Osteoblast (primary cell): ENCODE results near the gene GIPC1. TPM values are rescaled to one million over a fixed set of nuclear protein-coding genes. Genes with fewer than 3 reads are reported as not detected.

Experiments used
- DNase-seq: peaks from one replicate; pipeline ENCODE4 v3.0.0; 2011; ENCODE audit warnings: low spot score, mixed read lengths; ENCODE audit not compliant: insufficient read length; ENCODE audit errors: missing footprints
- H2AFZ ChIP-seq: 2 replicates; pipeline ENCODE4 v1.6.0; 2011; ENCODE audit warnings: mild to moderate bottlenecking, low read length
- H3K27ac ChIP-seq: 2 replicates; pipeline ENCODE4 v1.5.1; 2011; ENCODE audit warnings: mild to moderate bottlenecking, low read depth, low read length, moderate library complexity
- H3K27me3 ChIP-seq: 2 replicates; pipeline ENCODE4 v1.6.0; 2012; ENCODE audit warnings: mild to moderate bottlenecking, control low read depth, inconsistent platforms, low read length, moderate library complexity; ENCODE audit not compliant: insufficient read depth
- H3K36me3 ChIP-seq: 2 replicates; pipeline ENCODE4 v1.5.1; 2011; ENCODE audit warnings: mild to moderate bottlenecking, low read length, control low read depth, moderate library complexity; ENCODE audit not compliant: insufficient read depth
- H3K4me1 ChIP-seq: 2 replicates; pipeline ENCODE4 v1.5.1; 2011; ENCODE audit warnings: mild to moderate bottlenecking, low read length, control low read depth, moderate library complexity; ENCODE audit not compliant: insufficient read depth
- H3K4me2 ChIP-seq: 2 replicates; pipeline ENCODE4 v1.6.0; 2011; ENCODE audit warnings: mild to moderate bottlenecking, low read length; ENCODE audit not compliant: insufficient read depth
- H3K4me3 ChIP-seq: fragments of 200-600 bp; sonication (generic); 3 replicates; pipeline ENCODE4 v1.5.1; 2012; ENCODE audit warnings: mild to moderate bottlenecking, low read length, inconsistent platforms; ENCODE audit not compliant: insufficient read depth
- H3K79me2 ChIP-seq: 2 replicates; pipeline ENCODE4 v1.6.0; 2012; ENCODE audit warnings: mild to moderate bottlenecking, low read length, control low read depth, inconsistent platforms; ENCODE audit not compliant: insufficient read depth
- H3K9me3 ChIP-seq: 2 replicates; pipeline ENCODE4 v1.5.1; 2011; ENCODE audit warnings: low read depth, low read length, control low read depth
- H4K20me1 ChIP-seq: 2 replicates; pipeline ENCODE4 v1.6.0; 2012; ENCODE audit warnings: mild to moderate bottlenecking, low read length, control low read depth; ENCODE audit not compliant: insufficient read depth
- CTCF ChIP-seq: IDR thresholded peaks from 2 replicates; pipeline ENCODE4 v1.5.1; 2011; ENCODE audit warnings: mild to moderate bottlenecking, low read depth, low read length, moderate library complexity; ENCODE audit errors: extremely low read depth
- total RNA-seq: library from RNA; depleted of rRNA; stranded (reverse); fragments of >200 nt; gene quantifications from 2 replicates; pipeline ENCODE4 v1.2.3, GENCODE V29; 2012

The GIPC1 gene
- total RNA-seq, 1 donor, result 115 TPM

- Histone ChIP-seq H3K4me2 (no peak overlapping the region), H3K4me1 (peaks cover 24% of the 10 kb centered on the region), H3K79me2 (no peaks in the 10 kb centered on the region), H3K36me3 (peaks cover 11% of the 10 kb centered on the region), H3K27ac (no peak overlapping the region), H3K9me3 (no peaks in the 10 kb centered on the region), H3K4me3 (no peak overlapping the region), H2AFZ (no peak overlapping the region), H3K27me3 (peaks cover 9% of the 10 kb centered on the region), H4K20me1 (peaks cover 28% of the 10 kb centered on the region)
- DNase-seq, result peak; percentile 93
- no peak for TF ChIP-seq CTCF
Observed at GRCh38 chr19:14473978-14474578, 21.8 kb downstream of the GIPC1 start.

- Histone ChIP-seq H2AFZ (no peak overlapping the region), H3K4me1 (peaks cover 24% of the 10 kb centered on the region), H4K20me1 (peaks cover 25% of the 10 kb centered on the region), H3K36me3 (peaks cover 6% of the 10 kb centered on the region), H3K79me2 (no peaks in the 10 kb centered on the region), H3K4me3 (no peak overlapping the region), H3K27me3 (peaks cover 9% of the 10 kb centered on the region), H3K27ac (no peak overlapping the region), H3K9me3 (no peaks in the 10 kb centered on the region), H3K4me2 (no peak overlapping the region)
- DNase-seq, result peak; percentile 75
- no peak for TF ChIP-seq CTCF
Observed at GRCh38 chr19:14473073-14473977, 22.6 kb downstream of the GIPC1 start.

DNA sequence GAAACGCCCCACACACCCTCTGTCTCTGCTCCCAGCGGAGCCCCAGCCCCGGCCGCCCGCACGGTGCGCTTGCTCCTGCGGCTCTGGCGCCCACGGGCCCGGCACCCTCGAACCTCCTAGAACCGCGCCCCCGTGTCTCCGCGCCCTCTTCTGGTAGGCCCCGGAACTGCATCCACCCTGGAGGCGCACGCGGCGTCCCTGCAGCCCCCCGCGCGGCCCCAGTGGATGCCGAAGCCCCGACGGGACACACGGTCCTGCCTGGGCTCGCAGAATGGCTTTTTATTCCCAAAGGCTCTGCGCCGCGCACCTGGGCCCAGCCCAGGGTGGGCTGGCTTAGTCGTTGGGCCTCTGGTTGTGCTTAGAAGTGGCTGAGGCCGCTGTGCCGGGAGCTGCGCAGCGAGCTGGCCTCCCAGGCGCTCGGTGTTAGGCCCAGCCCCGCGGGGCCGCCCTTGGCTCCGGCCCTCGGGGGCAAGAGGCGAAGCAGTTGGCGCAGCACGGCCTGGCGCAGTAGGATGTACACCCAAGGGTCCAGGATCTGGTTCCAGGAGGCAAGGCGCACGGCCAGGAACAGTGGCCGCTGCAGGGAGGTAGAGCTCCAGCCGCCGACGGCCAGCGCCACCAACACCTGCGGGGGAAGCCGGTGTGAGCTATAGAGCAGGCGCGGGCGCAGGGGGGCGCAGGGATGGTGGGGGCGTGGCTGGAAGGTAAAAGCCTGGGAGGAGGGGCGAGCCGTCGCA lies 23.6 kb downstream of the GIPC1 start:
- no peaks in the 10 kb centered on the region for H3K9me3 ChIP-seq
- H3K79me2 ChIP-seq, result no peaks in the 10 kb centered on the region
- no peak overlapping the region for H3K27ac ChIP-seq
- H3K4me1 ChIP-seq, result peaks cover 21% of the 10 kb centered on the region
- peak overlapping the region; percentile 57 for H3K4me2 ChIP-seq
- peaks cover 17% of the 10 kb centered on the region for H4K20me1 ChIP-seq
- peaks cover 9% of the 10 kb centered on the region for H3K27me3 ChIP-seq
- DNase-seq, result peak; percentile 99
- peak overlapping the region; percentile 42 for H3K4me3 ChIP-seq
- peak; percentile 73 for TF ChIP-seq CTCF
- H2AFZ ChIP-seq, result no peak overlapping the region
- peaks cover 9% of the 10 kb centered on the region for H3K36me3 ChIP-seq
